Fibroblast of lung (primary cell): ENCODE measurements around the gene GRIN1. TPM values are rescaled to one million over a fixed set of nuclear protein-coding genes. Genes with fewer than 3 reads are reported as not detected.
A peak's percentile ranks its signal among the peaks of the same experiment; 100 is the strongest.

Experiments
- DNase-seq, 2 donors: peaks; one replicate each; pipeline versions ENCODE4 v3.0.0 to v3.0.0-alpha.2; 2010; ENCODE audit warnings: low read depth in 2 of 2
- H2AFZ ChIP-seq: 2 replicates; pipeline ENCODE4 v1.5.1; 2012; ENCODE audit warnings: low read length, control low read depth, inconsistent platforms
- H3K27ac ChIP-seq: 2 replicates; pipeline ENCODE4 v1.5.1; 2011; ENCODE audit warnings: low read length, control low read depth; ENCODE audit not compliant: insufficient read depth
- H3K27me3 ChIP-seq: 2 replicates; pipeline ENCODE4 v1.5.1; 2011; ENCODE audit warnings: mild to moderate bottlenecking, low read length; ENCODE audit not compliant: control insufficient read depth, insufficient read depth
- H3K36me3 ChIP-seq: 2 replicates; pipeline ENCODE4 v1.5.1; 2011; ENCODE audit warnings: low read length; ENCODE audit not compliant: control insufficient read depth, insufficient read depth
- H3K4me1 ChIP-seq: 2 replicates; pipeline ENCODE4 v1.5.1; 2011; ENCODE audit warnings: low read length; ENCODE audit not compliant: control insufficient read depth, insufficient read depth; ENCODE audit errors: extremely low read depth
- H3K4me2 ChIP-seq: 2 replicates; pipeline ENCODE4 v1.5.1; 2011; ENCODE audit warnings: low read length, control low read depth; ENCODE audit not compliant: insufficient read depth; ENCODE audit errors: extremely low read depth
- H3K4me3 ChIP-seq, 4 experiments: fragments of 200-600 bp in 1 of 4; sonication (generic) in 1 of 4; replicated peaks in 1 of 4; 2 replicates each; pipeline ENCODE4 v1.5.1; 2011 to 2016; ENCODE audit warnings: low read length in 4 of 4, low read depth in 3 of 4, mild to moderate bottlenecking in 3 of 4, control low read depth in 2 of 4, inconsistent platforms in 1 of 4, mixed read lengths in 1 of 4; ENCODE audit not compliant: insufficient read depth in 1 of 4; ENCODE audit errors: control extremely low read depth in 1 of 4
- H3K79me2 ChIP-seq: 2 replicates; pipeline ENCODE4 v1.5.1; 2012; ENCODE audit warnings: mild to moderate bottlenecking, low read length, inconsistent platforms; ENCODE audit not compliant: control insufficient read depth, insufficient read depth
- H3K9ac ChIP-seq: 2 replicates; pipeline ENCODE4 v1.5.1; 2011; ENCODE audit warnings: mild to moderate bottlenecking, low read length, control low read depth; ENCODE audit not compliant: insufficient read depth
- H3K9me3 ChIP-seq: 2 replicates; pipeline ENCODE4 v1.5.1; 2012; ENCODE audit warnings: low read depth, low read length; ENCODE audit not compliant: control insufficient read depth, insufficient read depth
- H4K20me1 ChIP-seq: 2 replicates; pipeline ENCODE4 v1.5.1; 2011; ENCODE audit warnings: low read length; ENCODE audit not compliant: control insufficient read depth, insufficient read depth; ENCODE audit errors: extremely low read depth
- EZH2 ChIP-seq: IDR thresholded peaks from 2 replicates; pipeline ENCODE4 v1.5.1; 2012; ENCODE audit warnings: low read length, control low read depth, mild to moderate bottlenecking; ENCODE audit errors: missing control alignments
- polyA plus RNA-seq, 2 donors: library from polyadenylated mRNA; depleted of rRNA in 1 of 2; stranded (reverse) in 1 of 2; unstranded in 1 of 2; fragments of >200 nt; gene quantifications; 2 replicates each; pipeline ENCODE4 v1.2.1, GENCODE V29; 2011 to 2012; ENCODE audit warnings: missing spikeins in 1 of 2
- total RNA-seq: library from RNA; depleted of rRNA; stranded (reverse); fragments of >200 nt; gene quantifications from 2 replicates; pipeline ENCODE4 v1.2.1, GENCODE V29; 2014
- TF ChIP-seq, protein P1 (sequence below), 2 donors: IDR thresholded peaks in 1 of 2; conservative IDR thresholded peaks in 1 of 2; 1 replicate in 1 of 2; 2 replicates in 1 of 2; pipeline ENCODE4 v1.5.1; 2011 to 2012; ENCODE audit warnings: low read length in 2 of 2, control low read depth in 1 of 2, inconsistent platforms in 1 of 2, low read depth in 1 of 2, mild to moderate bottlenecking in 1 of 2

GRIN1 gene
- total and polyA plus RNA-seq, 2 donors (not counting 1 experiment from before 2014, with no cell fraction given), result under 0.01 to 0.08 TPM

DNA sequence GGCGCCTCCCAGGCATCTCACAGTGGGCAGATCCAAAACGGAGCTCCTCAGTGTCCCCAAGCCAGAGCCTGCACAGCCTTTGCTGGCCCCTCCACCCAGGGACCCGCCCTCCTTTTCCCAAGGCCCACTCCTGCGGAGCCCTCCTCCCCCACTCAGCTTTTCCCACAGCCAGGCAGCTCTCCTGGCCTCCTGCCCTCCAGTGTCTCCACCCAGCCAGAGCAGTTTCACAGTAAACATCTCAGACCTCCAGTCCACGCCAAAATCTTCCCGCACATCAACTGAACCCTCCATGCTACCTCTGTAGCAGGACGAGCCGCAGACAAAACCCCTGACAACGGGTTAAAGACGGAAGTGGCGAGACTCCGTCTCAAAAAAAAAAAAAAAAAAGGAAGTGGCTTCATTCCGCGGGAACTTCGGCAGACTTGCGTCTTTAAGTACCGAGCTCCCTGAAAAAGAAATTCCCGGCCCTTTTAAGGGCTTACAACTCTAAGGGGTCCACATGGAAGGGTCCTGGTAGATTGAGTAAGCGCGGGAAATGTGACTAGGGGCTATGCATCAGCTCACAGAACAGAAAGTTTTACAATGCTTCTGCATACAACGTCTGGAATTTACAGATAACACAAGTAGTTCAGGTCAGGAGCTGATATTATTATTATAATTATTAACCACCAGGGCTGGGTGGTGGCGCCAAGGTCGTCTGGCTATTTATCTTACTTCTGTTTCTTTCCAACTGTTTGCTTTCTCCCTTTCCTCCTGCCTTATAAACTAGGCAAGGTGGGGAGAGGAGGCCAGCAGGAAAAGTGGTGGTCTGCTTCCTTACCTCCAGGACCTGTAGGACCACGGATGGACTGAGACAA is 11.4 kb upstream of the GRIN1 start:
- Histone ChIP-seq H3K9ac (no peak overlapping the region), H3K79me2 (peaks cover 17% of the 10 kb centered on the region), H4K20me1 (no peaks in the 10 kb centered on the region), H3K27me3 (no peaks in the 10 kb centered on the region), H3K4me3 (peak overlapping the region in 2 of 4 experiments; percentile 21 to 48), H3K36me3 (no peaks in the 10 kb centered on the region), H3K9me3 (no peaks in the 10 kb centered on the region), H3K4me1 (peaks cover 3% of the 10 kb centered on the region), H3K27ac (no peak overlapping the region), H2AFZ (no peak overlapping the region), H3K4me2 (peak overlapping the region; percentile 96)
- TF ChIP-seq EZH2, result no peak
- TF ChIP-seq, protein P1, sequence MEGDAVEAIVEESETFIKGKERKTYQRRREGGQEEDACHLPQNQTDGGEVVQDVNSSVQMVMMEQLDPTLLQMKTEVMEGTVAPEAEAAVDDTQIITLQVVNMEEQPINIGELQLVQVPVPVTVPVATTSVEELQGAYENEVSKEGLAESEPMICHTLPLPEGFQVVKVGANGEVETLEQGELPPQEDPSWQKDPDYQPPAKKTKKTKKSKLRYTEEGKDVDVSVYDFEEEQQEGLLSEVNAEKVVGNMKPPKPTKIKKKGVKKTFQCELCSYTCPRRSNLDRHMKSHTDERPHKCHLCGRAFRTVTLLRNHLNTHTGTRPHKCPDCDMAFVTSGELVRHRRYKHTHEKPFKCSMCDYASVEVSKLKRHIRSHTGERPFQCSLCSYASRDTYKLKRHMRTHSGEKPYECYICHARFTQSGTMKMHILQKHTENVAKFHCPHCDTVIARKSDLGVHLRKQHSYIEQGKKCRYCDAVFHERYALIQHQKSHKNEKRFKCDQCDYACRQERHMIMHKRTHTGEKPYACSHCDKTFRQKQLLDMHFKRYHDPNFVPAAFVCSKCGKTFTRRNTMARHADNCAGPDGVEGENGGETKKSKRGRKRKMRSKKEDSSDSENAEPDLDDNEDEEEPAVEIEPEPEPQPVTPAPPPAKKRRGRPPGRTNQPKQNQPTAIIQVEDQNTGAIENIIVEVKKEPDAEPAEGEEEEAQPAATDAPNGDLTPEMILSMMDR (conservative IDR thresholded peaks at IDR 0.05 in 1 of 2, IDR thresholded peaks at IDR 0.05 in 1 of 2; ENCODE audit: low read depth in 1 of 2, low read length in 2 of 2), result no peak
- DNase-seq, result no peak

DNA sequence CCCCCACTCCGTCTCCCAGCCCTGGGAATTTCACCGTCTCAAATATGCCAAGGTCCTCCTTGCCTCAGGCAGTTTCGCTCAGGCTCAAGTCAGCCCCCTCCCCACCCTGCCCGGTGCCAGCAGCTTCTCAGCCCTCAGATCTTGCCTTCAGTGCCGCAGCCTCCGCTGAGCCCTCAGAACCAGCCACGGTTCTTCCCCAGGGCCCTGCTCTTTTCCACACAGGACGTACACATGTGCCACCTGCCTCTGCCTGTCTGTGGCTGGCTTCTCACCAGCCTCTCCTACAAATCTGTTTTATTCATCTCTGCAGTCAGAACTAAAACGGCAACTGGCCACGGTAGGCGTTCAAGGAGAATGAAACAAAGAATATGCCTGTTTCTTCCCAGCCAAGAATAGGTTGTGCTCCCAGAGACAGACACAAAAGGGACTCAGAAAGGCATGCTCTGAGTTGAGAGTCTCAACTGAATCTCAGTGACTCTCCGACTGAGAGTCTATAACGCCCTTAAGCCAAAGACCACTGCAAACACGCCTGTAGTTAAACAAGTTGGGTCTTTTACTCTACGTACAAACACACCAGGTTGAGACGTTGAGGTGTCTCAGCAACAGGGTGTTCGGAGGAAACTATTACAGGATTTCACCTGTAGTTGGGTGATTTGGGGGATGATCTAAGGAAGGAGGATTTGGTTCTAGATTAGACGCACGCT is 10.6 kb upstream of the GRIN1 start:
- DNase-seq, result no peak
- TF ChIP-seq EZH2, result no peak
- TF ChIP-seq, protein P1 (conservative IDR thresholded peaks at IDR 0.05 in 1 of 2, IDR thresholded peaks at IDR 0.05 in 1 of 2; ENCODE audit: low read depth in 1 of 2, low read length in 2 of 2), result no peak
- Histone ChIP-seq H4K20me1 (no peaks in the 10 kb centered on the region), H3K9me3 (no peaks in the 10 kb centered on the region), H3K36me3 (no peaks in the 10 kb centered on the region), H3K27ac (no peak overlapping the region), H3K79me2 (peaks cover 17% of the 10 kb centered on the region), H3K9ac (no peak overlapping the region), H3K4me3 (peak overlapping the region; percentile 71 to 88 (median 82)), H3K4me1 (peaks cover 3% of the 10 kb centered on the region), H2AFZ (no peak overlapping the region), H3K4me2 (peak overlapping the region; percentile 96), H3K27me3 (no peaks in the 10 kb centered on the region)

DNA sequence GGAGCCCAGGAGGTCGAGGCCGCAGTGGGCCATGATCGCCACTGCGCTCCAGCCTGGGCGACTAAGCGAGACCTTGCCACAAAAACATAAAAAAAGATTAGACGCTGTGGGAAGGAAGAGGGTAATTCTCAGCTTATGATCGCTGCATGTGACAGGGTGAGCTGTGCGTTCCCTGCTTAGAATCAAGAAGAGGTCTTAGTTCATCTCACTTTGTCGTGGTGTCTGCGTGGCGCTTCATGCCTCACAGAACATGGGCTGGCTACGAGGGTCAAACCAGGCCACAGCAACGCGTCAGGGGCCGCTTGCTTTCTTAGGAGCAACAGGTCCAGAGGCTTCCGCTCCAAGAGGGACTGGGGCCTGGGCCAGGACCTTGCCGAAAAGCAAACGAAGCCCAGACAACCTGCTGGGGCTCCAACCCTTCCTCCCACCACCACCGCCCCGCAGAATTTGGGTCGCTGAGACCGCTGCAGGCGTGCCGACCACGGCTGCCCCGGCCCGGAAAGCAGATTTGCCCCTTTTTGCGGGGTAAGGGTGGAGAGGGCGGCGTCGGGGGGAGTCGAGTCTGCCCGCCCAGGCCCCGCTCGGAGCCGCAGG is 10.0 kb upstream of the GRIN1 start:
- Histone ChIP-seq H3K4me1 (peaks cover 3% of the 10 kb centered on the region), H3K9ac (peak overlapping the region; percentile 64), H3K27me3 (no peaks in the 10 kb centered on the region), H4K20me1 (no peaks in the 10 kb centered on the region), H3K4me2 (peak overlapping the region; percentile 96), H3K27ac (peak overlapping the region; percentile 74), H3K36me3 (no peaks in the 10 kb centered on the region), H3K9me3 (no peaks in the 10 kb centered on the region), H2AFZ (no peak overlapping the region), H3K4me3 (peak overlapping the region; percentile 71 to 88 (median 82)), H3K79me2 (peaks cover 17% of the 10 kb centered on the region)
- TF ChIP-seq EZH2, result no peak
- TF ChIP-seq, protein P1 (conservative IDR thresholded peaks at IDR 0.05 in 1 of 2, IDR thresholded peaks at IDR 0.05 in 1 of 2; ENCODE audit: low read depth in 1 of 2, low read length in 2 of 2), result no peak
- peak; percentile 31 to 32 for DNase-seq
